T follicular helper cell (primary cell): ENCODE results near the gene LYZL1.
"Not testable (repeated sequence)": the region's sequence is repeated elsewhere in the genome, so short reads cannot be mapped to it uniquely, and the experiment has no call there.

Experiments used
- DNase-seq: peaks from one replicate; pipeline ENCODE4 v3.0.0-alpha.2; 2020; ENCODE audit warnings: low read depth

Gene LYZL1

GRCh38 chr10:29263506-29263905, 25.4 kb upstream of the LYZL1 start:
- DNase-seq, result no peak

GRCh38 chr10:29265210-29265768, 23.6 kb upstream of the LYZL1 start:
- DNase-seq, result no peak

GRCh38 chr10:29266641-29267040, 22.2 kb upstream of the LYZL1 start:
- DNase-seq, result no peak

- DNase-seq, result no peak
These were observed 20.9 kb upstream of the LYZL1 start for GRCh38 chr10:29268011-29268410.

- DNase-seq, result no peak
These were observed 19.4 kb upstream of the LYZL1 start for GRCh38 chr10:29269486-29269885.

GRCh38 chr10:29270883-29271282, 18.0 kb upstream of the LYZL1 start:
- no peak for DNase-seq

GRCh38 chr10:29271877-29272276, 17.0 kb upstream of the LYZL1 start:
- DNase-seq, result no peak

GRCh38 chr10:29273478-29273877, 15.4 kb upstream of the LYZL1 start:
- DNase-seq, result no peak

GRCh38 chr10:29276251-29276850, 12.5 kb upstream of the LYZL1 start:
- no peak for DNase-seq

- no peak for DNase-seq
These were observed 11.6 kb upstream of the LYZL1 start for GRCh38 chr10:29277296-29277695.

- DNase-seq, result no peak
These were observed 8.9 kb upstream of the LYZL1 start for GRCh38 chr10:29279779-29280487.

- no peak for DNase-seq
These were observed 8.4 kb upstream of the LYZL1 start for GRCh38 chr10:29280488-29280840.

- no peak for DNase-seq
These were observed 3.2 kb upstream of the LYZL1 start for GRCh38 chr10:29285624-29286051.

GRCh38 chr10:29287635-29288034, 1.2 kb upstream of the LYZL1 start:
- no peak for DNase-seq

GRCh38 chr10:29291561-29291960, 2.7 kb downstream of the LYZL1 start:
- DNase-seq, result not testable (repeated sequence)

GRCh38 chr10:29292406-29292805, 3.5 kb downstream of the LYZL1 start:
- DNase-seq, result not testable (repeated sequence)

- no peak for DNase-seq
These were observed 6.9 kb downstream of the LYZL1 start for GRCh38 chr10:29295813-29296212.

- no peak for DNase-seq
These were observed 8.8 kb downstream of the LYZL1 start for GRCh38 chr10:29297678-29298077.

- no peak for DNase-seq
These were observed 12.6 kb downstream of the LYZL1 start for GRCh38 chr10:29301359-29301910.

GRCh38 chr10:29302499-29302898, 13.6 kb downstream of the LYZL1 start:
- DNase-seq, result no peak

GRCh38 chr10:29304264-29304994, 15.6 kb downstream of the LYZL1 start:
- DNase-seq, result no peak

- no peak for DNase-seq
These were observed 16.1 kb downstream of the LYZL1 start for GRCh38 chr10:29304995-29305335.

GRCh38 chr10:29306688-29307087, 17.8 kb downstream of the LYZL1 start:
- no peak for DNase-seq
